CD14-positive monocyte (primary cell): ENCODE measurements around the gene ADCYAP1. TPM values are rescaled to one million over a fixed set of nuclear protein-coding genes. Genes with fewer than 3 reads are reported as not detected.
"Not testable (repeated sequence)": the region's sequence is repeated elsewhere in the genome, so short reads cannot be mapped to it uniquely, and the experiment has no call there.

Experiments
- DNase-seq, 3 donors: peaks; one replicate each; pipeline ENCODE4 v3.0.0-alpha.2; 2011 to 2022
- H2AFZ ChIP-seq: 2 replicates; pipeline ENCODE4 v1.6.0; 2012; ENCODE audit warnings: mild to moderate bottlenecking, low read depth, low read length, inconsistent platforms; ENCODE audit not compliant: insufficient read depth, poor library complexity, severe bottlenecking
- H3K27ac ChIP-seq, 2 donors: 1 replicate in 1 of 2; 2 replicates in 1 of 2; pipeline ENCODE4 v1.5.1; 2012 to 2013; ENCODE audit warnings: low read length in 2 of 2, control low read depth in 1 of 2, inconsistent platforms in 1 of 2, low read depth in 1 of 2, mild to moderate bottlenecking in 1 of 2
- H3K27me3 ChIP-seq, 2 donors: one replicate each; pipeline versions ENCODE4 v1.6.0 to v1.6.1; 2011 to 2013; ENCODE audit warnings: low read length in 2 of 2; ENCODE audit not compliant: control insufficient read depth in 2 of 2, insufficient read depth in 2 of 2
- H3K36me3 ChIP-seq, 2 donors: replicated peaks in 1 of 2; 1 replicate in 1 of 2; 2 replicates in 1 of 2; pipeline versions ENCODE4 v1.5.1 to v1.6.1; 2012 to 2013; ENCODE audit warnings: low read length in 2 of 2, control low read depth in 1 of 2, inconsistent platforms in 1 of 2, mild to moderate bottlenecking in 1 of 2; ENCODE audit not compliant: insufficient read depth in 2 of 2, control insufficient read depth in 1 of 2
- H3K4me1 ChIP-seq, 2 donors: 1 replicate in 1 of 2; 2 replicates in 1 of 2; pipeline versions ENCODE4 v1.5.1 to v1.6.1; 2012 to 2013; ENCODE audit warnings: low read length in 2 of 2, control low read depth in 1 of 2, inconsistent platforms in 1 of 2, mild to moderate bottlenecking in 1 of 2, moderate library complexity in 1 of 2; ENCODE audit not compliant: insufficient read depth in 2 of 2, control insufficient read depth in 1 of 2
- H3K4me2 ChIP-seq: replicated peaks from 2 replicates; pipeline ENCODE3; 2012; ENCODE audit warnings: low read length, moderate library complexity, mild to moderate bottlenecking; ENCODE audit not compliant: poor library complexity, severe bottlenecking; ENCODE audit errors: extremely low read depth
- H3K4me3 ChIP-seq, 3 experiments: fragments of 200-600 bp in 1 of 3; sonication (generic) in 1 of 3; replicated peaks in 1 of 3; 1 replicate in 2 of 3; 2 replicates in 1 of 3; pipeline ENCODE4 v1.5.1; 2011 to 2013; ENCODE audit warnings: low read length in 3 of 3, mild to moderate bottlenecking in 3 of 3, control low read depth in 2 of 3, low read depth in 2 of 3, inconsistent platforms in 1 of 3, moderate library complexity in 1 of 3
- H3K79me2 ChIP-seq: 2 replicates; pipeline ENCODE4 v1.6.0; 2012; ENCODE audit warnings: mild to moderate bottlenecking, control low read depth, inconsistent platforms, low read length, moderate library complexity; ENCODE audit not compliant: insufficient read depth
- H3K9ac ChIP-seq: 2 replicates; pipeline ENCODE4 v1.6.0; 2017; ENCODE audit warnings: low read length, mild to moderate bottlenecking; ENCODE audit not compliant: insufficient read depth, poor library complexity, severe bottlenecking
- H3K9me3 ChIP-seq, 2 donors: replicated peaks in 1 of 2; 1 replicate in 1 of 2; 2 replicates in 1 of 2; pipeline versions ENCODE4 v1.5.1 to v1.6.1; 2012 to 2013; ENCODE audit warnings: low read length in 2 of 2, control low read depth in 1 of 2; ENCODE audit not compliant: control insufficient read depth in 1 of 2, insufficient read depth in 1 of 2
- H4K20me1 ChIP-seq: 2 replicates; pipeline ENCODE4 v1.6.0; 2012; ENCODE audit warnings: mild to moderate bottlenecking, low read length, control low read depth, moderate library complexity; ENCODE audit not compliant: insufficient read depth
- H3K27ac Mint-ChIP-seq, 7 donors: one replicate each; pipeline ENCODE4 v1.8.0; 2020; ENCODE audit warnings: mild to moderate bottlenecking in 7 of 7, mixed read lengths in 7 of 7, moderate library complexity in 6 of 7, inconsistent platforms in 2 of 7
- H3K27me3 Mint-ChIP-seq, 3 donors: one replicate each; pipeline ENCODE4 v1.8.0; 2021 to 2022; ENCODE audit warnings: low read depth in 3 of 3, mild to moderate bottlenecking in 3 of 3, mixed read lengths in 3 of 3, moderate library complexity in 3 of 3, inconsistent platforms in 1 of 3
- H3K36me3 Mint-ChIP-seq, 2 donors: one replicate each; pipeline ENCODE4 v1.8.0; 2020; ENCODE audit warnings: mixed read lengths in 2 of 2, inconsistent platforms in 1 of 2, mild to moderate bottlenecking in 1 of 2
- H3K4me1 Mint-ChIP-seq: one replicate; pipeline ENCODE4 v1.8.0; 2020; ENCODE audit warnings: mild to moderate bottlenecking, mixed read lengths
- H3K4me3 Mint-ChIP-seq, 2 donors: one replicate each; pipeline ENCODE4 v1.8.0; 2020; ENCODE audit warnings: mild to moderate bottlenecking in 2 of 2, mixed read lengths in 2 of 2, moderate library complexity in 1 of 2
- H3K9me3 Mint-ChIP-seq, 7 donors: one replicate each; pipeline ENCODE4 v1.8.0; 2020 to 2022; ENCODE audit warnings: mixed read lengths in 7 of 7, mild to moderate bottlenecking in 6 of 7, moderate library complexity in 6 of 7, inconsistent platforms in 2 of 7
- WGBS: methylation state at CpG from one replicate; pipeline ENCODE4 v1.1.5; 2013; ENCODE audit warnings: missing lambda C conversion rate; ENCODE audit not compliant: insufficient coverage; 5-methylcytosine and 5-hydroxymethylcytosine counted together
- intact Hi-C, 2 donors: fragments of 100-400 bp; cut with micrococcal nuclease; formaldehyde crosslinking; loops; one replicate each; pipeline versions ENCODE4 v1.15.0 to v1.15.1; 2023
- polyA plus RNA-seq, 3 donors: library from polyadenylated mRNA; depleted of rRNA in 1 of 3; unstranded in 2 of 3; stranded (reverse) in 1 of 3; fragments of 300-500 nt in 2 of 3; fragments of >200 nt in 1 of 3; fragmentation: Illumina TruSeq in 2 of 3; gene quantifications; 1 replicate in 2 of 3; 2 replicates in 1 of 3; pipeline ENCODE4 v1.2.3, GENCODE V29; 2012 to 2021
- TF ChIP-seq, protein P1 (sequence below): fragments of 200-600 bp; IDR thresholded peaks from one replicate; pipeline ENCODE4 v1.8.0; 2022; ENCODE audit warnings: antibody characterized with exemption, mild to moderate bottlenecking

The ADCYAP1 gene
- polyA plus RNA-seq, 3 donors = not detected

DNA sequence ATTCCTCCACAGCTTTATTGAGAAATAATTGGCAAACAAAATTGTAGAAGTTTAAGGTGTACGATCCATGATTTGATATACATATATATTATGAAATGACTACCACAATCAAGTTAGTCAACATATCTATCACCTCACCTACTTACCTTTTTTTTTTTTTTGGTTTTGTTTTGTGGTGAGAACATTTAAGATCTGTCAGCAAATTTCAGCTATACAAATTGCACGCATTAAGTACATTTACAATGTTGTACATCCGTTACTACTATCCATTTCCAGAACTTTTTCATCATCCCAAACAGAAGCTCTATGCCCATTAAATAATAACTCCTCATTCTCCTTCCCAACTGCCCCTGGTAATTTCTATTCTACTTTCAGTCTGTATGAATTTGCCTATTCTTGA, 37.4 kb upstream of the ADCYAP1 start:
- H3K36me3 ChIP-seq = no peaks in the 10 kb centered on the region
- H3K27me3 ChIP-seq = peaks cover 0 to 12% of the 10 kb centered on the region in 2 donors
- peaks cover 11 to 35% (median 14%) of the 10 kb centered on the region in 3 donors for H3K27me3 Mint-ChIP-seq
- H3K4me3 Mint-ChIP-seq = no peak overlapping the region
- H3K9me3 Mint-ChIP-seq = peaks cover 2 to 10% (median 4%) of the 10 kb centered on the region in 7 donors
- H3K27ac ChIP-seq = no peak overlapping the region
- intact Hi-C loops = loop anchor here (10.0 kb wide), 3 partner anchors 98 to 1678 kb away; no protein-coding TSS in a partner anchor
- DNase-seq = no peak
- H3K4me1 Mint-ChIP-seq = peaks cover 4% of the 10 kb centered on the region
- no peaks in the 10 kb centered on the region for H3K36me3 Mint-ChIP-seq
- no peaks in the 10 kb centered on the region for H3K4me1 ChIP-seq
- no peaks in the 10 kb centered on the region for H4K20me1 ChIP-seq
- H3K9me3 ChIP-seq = no peaks in the 10 kb centered on the region
- H3K9ac ChIP-seq = no peak overlapping the region
- TF ChIP-seq, protein P1, sequence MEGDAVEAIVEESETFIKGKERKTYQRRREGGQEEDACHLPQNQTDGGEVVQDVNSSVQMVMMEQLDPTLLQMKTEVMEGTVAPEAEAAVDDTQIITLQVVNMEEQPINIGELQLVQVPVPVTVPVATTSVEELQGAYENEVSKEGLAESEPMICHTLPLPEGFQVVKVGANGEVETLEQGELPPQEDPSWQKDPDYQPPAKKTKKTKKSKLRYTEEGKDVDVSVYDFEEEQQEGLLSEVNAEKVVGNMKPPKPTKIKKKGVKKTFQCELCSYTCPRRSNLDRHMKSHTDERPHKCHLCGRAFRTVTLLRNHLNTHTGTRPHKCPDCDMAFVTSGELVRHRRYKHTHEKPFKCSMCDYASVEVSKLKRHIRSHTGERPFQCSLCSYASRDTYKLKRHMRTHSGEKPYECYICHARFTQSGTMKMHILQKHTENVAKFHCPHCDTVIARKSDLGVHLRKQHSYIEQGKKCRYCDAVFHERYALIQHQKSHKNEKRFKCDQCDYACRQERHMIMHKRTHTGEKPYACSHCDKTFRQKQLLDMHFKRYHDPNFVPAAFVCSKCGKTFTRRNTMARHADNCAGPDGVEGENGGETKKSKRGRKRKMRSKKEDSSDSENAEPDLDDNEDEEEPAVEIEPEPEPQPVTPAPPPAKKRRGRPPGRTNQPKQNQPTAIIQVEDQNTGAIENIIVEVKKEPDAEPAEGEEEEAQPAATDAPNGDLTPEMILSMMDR = no peak
- no peak overlapping the region for H2AFZ ChIP-seq
- H3K4me2 ChIP-seq = no peak overlapping the region
- no CpG with 5 or more reads among the region's 3 CpGs for WGBS
- H3K4me3 ChIP-seq = no peak overlapping the region
- no peak overlapping the region for H3K27ac Mint-ChIP-seq
- H3K79me2 ChIP-seq = no peaks in the 10 kb centered on the region

DNA sequence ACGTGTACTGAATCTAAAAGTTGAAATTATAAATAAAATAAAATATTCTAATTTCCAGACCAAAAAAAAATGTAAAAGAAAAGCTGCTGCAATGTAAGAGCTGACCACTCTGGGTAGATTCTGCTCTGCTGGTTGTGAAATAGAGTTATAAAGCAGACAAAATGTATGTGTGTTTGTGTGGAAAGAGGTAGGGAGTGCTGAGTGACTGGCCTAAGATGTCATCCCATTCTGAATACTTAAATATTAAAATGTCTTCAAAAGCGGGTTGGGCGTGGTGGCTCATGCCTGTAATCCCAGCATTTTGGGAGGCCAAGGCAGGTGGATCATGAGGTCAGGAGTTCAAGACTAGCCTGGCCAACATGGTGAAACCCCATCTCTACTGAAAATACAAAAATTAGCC, 31.2 kb upstream of the ADCYAP1 start:
- H3K27me3 ChIP-seq, H3K4me1 Mint-ChIP-seq, H2AFZ ChIP-seq, H3K9ac ChIP-seq, H3K4me1 ChIP-seq, H3K27me3 Mint-ChIP-seq, DNase-seq, H3K9me3 ChIP-seq, H3K79me2 ChIP-seq, intact Hi-C loops, H3K27ac ChIP-seq, H4K20me1 ChIP-seq, H3K36me3 Mint-ChIP-seq, H3K36me3 ChIP-seq: not testable (repeated sequence)
- H3K4me2 ChIP-seq = peak overlapping the region; percentile 46
- H3K27ac Mint-ChIP-seq = peak overlapping the region in 1 of 7 donors; percentile 37
- peaks cover 6 to 19% (median 12%) of the 10 kb centered on the region in 7 donors for H3K9me3 Mint-ChIP-seq
- H3K4me3 ChIP-seq = peak overlapping the region in 1 of 3 experiments; percentile 54
- peak overlapping the region; percentile 69 to 85 for H3K4me3 Mint-ChIP-seq
- no CpG with 5 or more reads among the region's 3 CpGs for WGBS
